Lower lobe of right lung (tissue), 2 donors: Measurements from ENCODE around the gene NFATC1. TPM values are rescaled to one million over a fixed set of nuclear protein-coding genes. Genes with fewer than 3 reads are reported as not detected.
A peak's percentile ranks its signal among the peaks of the same experiment; 100 is the strongest.

Source experiments
- ATAC-seq, 2 donors: fragments of 200-7000 bp; cut with Tn5 transposase; one replicate each; pipeline ENCODE4 v1.9.1; 2020 to 2022; ENCODE audit warnings: mild to moderate bottlenecking in 2 of 2, moderate library complexity in 2 of 2
- DNase-seq: peaks from one replicate; pipeline ENCODE4 v3.0.0-alpha.2; 2020
- H3K27ac ChIP-seq: fragments of 200-600 bp; one replicate; pipeline ENCODE4 v1.8.0; 2022
- H3K27me3 ChIP-seq: fragments of 200-600 bp; one replicate; pipeline ENCODE4 v1.8.0; 2022; ENCODE audit warnings: low read depth
- H3K36me3 ChIP-seq: fragments of 200-600 bp; one replicate; pipeline ENCODE4 v1.8.0; 2022; ENCODE audit warnings: mild to moderate bottlenecking
- H3K4me1 ChIP-seq: fragments of 200-600 bp; one replicate; pipeline ENCODE4 v1.8.0; 2022
- H3K4me3 ChIP-seq: fragments of 200-600 bp; one replicate; pipeline ENCODE4 v1.8.0; 2022; ENCODE audit warnings: mild to moderate bottlenecking
- H3K9me3 ChIP-seq: fragments of 200-600 bp; one replicate; pipeline ENCODE4 v1.8.0; 2022
- CTCF ChIP-seq: fragments of 200-600 bp; IDR thresholded peaks from one replicate; pipeline ENCODE4 v1.8.0; 2022; ENCODE audit warnings: antibody characterized with exemption, mild to moderate bottlenecking
- intact Hi-C: fragments of 100-400 bp; cut with DNase I; formaldehyde crosslinking; loops from one replicate; pipeline ENCODE4 v1.11.0; 2022
- total RNA-seq: library from RNA; stranded (reverse); fragmentation: NEBNext Ultra II Directional; extraction: Animal tissue kit (Norgen Biotek cat#: 25700); gene quantifications from one replicate; pipeline ENCODE4 v1.2.1, GENCODE V29; 2021
- donor health status: DM: no; HTN: yes; CAD: no; lungs with severe emphysema.

NFATC1 gene
- total RNA-seq, 1 donor from 2014 or later, result 21.4 TPM

- Histone ChIP-seq H3K27me3 (no peaks in the 10 kb centered on the region), H3K4me1 (no peaks in the 10 kb centered on the region), H3K27ac (no peak overlapping the region), H3K9me3 (no peaks in the 10 kb centered on the region), H3K4me3 (no peak overlapping the region), H3K36me3 (peaks cover 19% of the 10 kb centered on the region)
- ATAC-seq (no peak), DNase-seq (no peak)
- intact Hi-C loops, result no loop called here
- no peak for TF ChIP-seq CTCF
Observed at GRCh38 chr18:79439628-79440023, 43.9 kb downstream of the NFATC1 start.

- DNase-seq (peak; percentile 76), ATAC-seq (peak in 1 of 2 donors; percentile 83)
- TF ChIP-seq CTCF, result no peak
Observed at GRCh38 chr18:79440316-79441110, 44.8 kb downstream of the NFATC1 start.

GRCh38 chr18:79441420-79441819 lies 45.7 kb downstream of the NFATC1 start:
- ATAC-seq (no peak), DNase-seq (no peak)
- intact Hi-C loops, result no loop called here
- no peaks in the 10 kb centered on the region for H3K27me3 ChIP-seq
- H3K4me3 ChIP-seq, result no peak overlapping the region
- no peaks in the 10 kb centered on the region for H3K4me1 ChIP-seq
- H3K9me3 ChIP-seq, result no peaks in the 10 kb centered on the region
- no peak overlapping the region for H3K27ac ChIP-seq
- H3K36me3 ChIP-seq, result peaks cover 15% of the 10 kb centered on the region
- no peak for TF ChIP-seq CTCF

More at GRCh38 chr18:79440316-79441110, 44.8 kb downstream of the NFATC1 start:
- H3K27me3 ChIP-seq, result no peaks in the 10 kb centered on the region
- intact Hi-C loops, result no loop called here
- H3K27ac ChIP-seq, result no peak overlapping the region
- no peak overlapping the region for H3K4me3 ChIP-seq
- H3K36me3 ChIP-seq, result peaks cover 15% of the 10 kb centered on the region
- H3K4me1 ChIP-seq, result no peaks in the 10 kb centered on the region
- H3K9me3 ChIP-seq, result no peaks in the 10 kb centered on the region

- no peak for TF ChIP-seq CTCF
- Histone ChIP-seq H3K27me3 (no peaks in the 10 kb centered on the region), H3K4me3 (no peak overlapping the region), H3K9me3 (no peaks in the 10 kb centered on the region), H3K27ac (no peak overlapping the region), H3K36me3 (peaks cover 15% of the 10 kb centered on the region), H3K4me1 (no peaks in the 10 kb centered on the region)
- DNase-seq, result no peak
- ATAC-seq, result no peak
- intact Hi-C loops, result no loop called here
Observed at GRCh38 chr18:79442508-79443221, 46.9 kb downstream of the NFATC1 start.

- intact Hi-C loops, result no loop called here
- DNase-seq (no peak), ATAC-seq (no peak)
- Histone ChIP-seq H3K9me3 (no peaks in the 10 kb centered on the region), H3K36me3 (peaks cover 21% of the 10 kb centered on the region), H3K4me3 (no peak overlapping the region), H3K4me1 (no peaks in the 10 kb centered on the region), H3K27me3 (no peaks in the 10 kb centered on the region), H3K27ac (no peak overlapping the region)
- TF ChIP-seq CTCF, result no peak
Observed at GRCh38 chr18:79445221-79445620, 49.5 kb downstream of the NFATC1 start.
